GM23338 (cell line): ENCODE data around the gene FBXL17. TPM values are rescaled to one million over a fixed set of nuclear protein-coding genes. Genes with fewer than 3 reads are reported as not detected.

Experiments
- ATAC-seq: fragments of 200-7000 bp; cut with Tn5 transposase; 3 replicates; pipeline ENCODE4 v1.9.1; 2020
- DNase-seq: peaks from one replicate; pipeline ENCODE4 v3.0.0-alpha.2; 2015; ENCODE audit warnings: low spot score
- H2AFZ ChIP-seq: fragments of 200-600 bp; sonication (generic); 2 replicates; pipeline ENCODE4 v1.8.0; 2016; ENCODE audit warnings: antibody characterized with exemption, mild to moderate bottlenecking, moderate library complexity
- H3F3A ChIP-seq: fragments of 200-600 bp; sonication (generic); replicated peaks from 2 replicates; pipeline ENCODE4 v1.8.0; 2017; ENCODE audit warnings: antibody characterized with exemption, mixed run types, low read depth
- H3K27ac ChIP-seq: fragments of 200-600 bp; sonication (generic); 2 replicates; pipeline ENCODE4 v1.6.1; 2016; ENCODE audit warnings: low read depth
- H3K27me3 ChIP-seq: fragments of 200-600 bp; sonication (generic); 2 replicates; pipeline ENCODE4 v1.8.0; 2016; ENCODE audit warnings: mild to moderate bottlenecking, mixed run types, moderate library complexity; ENCODE audit not compliant: insufficient read depth
- H3K36me3 ChIP-seq: fragments of 200-600 bp; sonication (generic); 2 replicates; pipeline ENCODE4 v1.8.0; 2016; ENCODE audit warnings: mild to moderate bottlenecking; ENCODE audit not compliant: insufficient read depth
- H3K4me1 ChIP-seq: fragments of 200-600 bp; sonication (generic); 2 replicates; pipeline ENCODE4 v1.8.0; 2016; ENCODE audit warnings: mild to moderate bottlenecking, moderate library complexity; ENCODE audit not compliant: insufficient read depth
- H3K4me2 ChIP-seq: fragments of 200-600 bp; sonication (generic); 2 replicates; pipeline ENCODE4 v1.7.1; 2017; ENCODE audit warnings: mixed run types
- H3K4me3 ChIP-seq: fragments of 200-600 bp; sonication (generic); 2 replicates; pipeline ENCODE4 v1.6.1; 2016; ENCODE audit warnings: mixed run types
- H3K79me2 ChIP-seq: fragments of 200-600 bp; sonication (generic); replicated peaks from 2 replicates; pipeline ENCODE4 v1.8.0; 2017; ENCODE audit warnings: mild to moderate bottlenecking; ENCODE audit not compliant: insufficient read depth
- H3K9me2 ChIP-seq: fragments of 200-600 bp; sonication (generic); 2 replicates; pipeline ENCODE4 v1.8.0; 2017; ENCODE audit not compliant: insufficient read depth
- H4K20me1 ChIP-seq: fragments of 200-600 bp; sonication (generic); replicated peaks from 2 replicates; pipeline ENCODE4 v1.8.0; 2017; ENCODE audit warnings: mild to moderate bottlenecking; ENCODE audit not compliant: insufficient read depth
- H3K27ac Mint-ChIP-seq: 2 replicates; pipeline ENCODE4 v1.8.0; 2020; ENCODE audit warnings: inconsistent platforms, mild to moderate bottlenecking, moderate library complexity, mixed read lengths
- H3K27me3 Mint-ChIP-seq: 3 replicates; pipeline ENCODE4 v1.8.0; 2022; ENCODE audit warnings: low read depth, mild to moderate bottlenecking, moderate library complexity, mixed read lengths, inconsistent platforms; ENCODE audit not compliant: insufficient read depth, poor library complexity
- H3K36me3 Mint-ChIP-seq: 3 replicates; pipeline ENCODE4 v1.8.0; 2021; ENCODE audit warnings: low read depth, mild to moderate bottlenecking, inconsistent platforms, moderate library complexity, mixed read lengths
- H3K4me1 Mint-ChIP-seq: 3 replicates; pipeline ENCODE4 v1.8.0; 2020; ENCODE audit warnings: mild to moderate bottlenecking, inconsistent platforms, mixed read lengths
- H3K4me3 Mint-ChIP-seq: 3 replicates; pipeline ENCODE4 v1.8.0; 2021; ENCODE audit warnings: moderate library complexity, mild to moderate bottlenecking, inconsistent platforms, mixed read lengths
- H3K9me3 Mint-ChIP-seq: 3 replicates; pipeline ENCODE4 v1.8.0; 2020; ENCODE audit warnings: moderate library complexity, mild to moderate bottlenecking, inconsistent platforms, mixed read lengths
- CREB1 ChIP-seq: fragments of 250-450 bp; sonication (Bioruptor Pico); IDR thresholded peaks from 2 replicates; pipeline ENCODE4 v1.5.0; 2020; ENCODE audit warnings: low read depth, mild to moderate bottlenecking, moderate library complexity
- CTCF ChIP-seq, 2 experiments: fragments of 200-600 bp in 1 of 2; sonication (generic) in 1 of 2; conservative IDR thresholded peaks; 2 replicates each; pipeline versions ENCODE4 v1.5.1 to v1.6.1; 2016 to 2017; ENCODE audit warnings: antibody characterized with exemption in 2 of 2, low read depth in 2 of 2, mild to moderate bottlenecking in 2 of 2, moderate library complexity in 1 of 2
- ETS1 ChIP-seq: IDR thresholded peaks from 2 replicates; pipeline ENCODE4 v1.6.1; 2016; ENCODE audit warnings: antibody characterized with exemption
- EZH2 ChIP-seq: fragments of 200-600 bp; sonication (generic); IDR thresholded peaks from one replicate; pipeline ENCODE4 v1.8.0; 2017; ENCODE audit warnings: antibody characterized with exemption, mild to moderate bottlenecking, low read depth; ENCODE audit not compliant: unreplicated experiment
- EZH2phosphoT487 ChIP-seq: fragments of 200-600 bp; sonication (generic); IDR thresholded peaks from one replicate; pipeline ENCODE4 v1.8.1; 2018; ENCODE audit warnings: antibody characterized with exemption; ENCODE audit not compliant: unreplicated experiment
- JUNB ChIP-seq: IDR thresholded peaks from one replicate; pipeline ENCODE4 v1.6.1; 2016; ENCODE audit warnings: antibody characterized with exemption; ENCODE audit not compliant: unreplicated experiment
- NANOG ChIP-seq: IDR thresholded peaks from 2 replicates; pipeline ENCODE4 v1.6.1; 2016; ENCODE audit warnings: antibody characterized with exemption, borderline replicate concordance
- POLR2AphosphoS5 ChIP-seq: IDR thresholded peaks from 2 replicates; pipeline ENCODE4 v1.6.1; 2016; ENCODE audit warnings: antibody characterized with exemption, low read depth
- REST ChIP-seq: IDR thresholded peaks from one replicate; pipeline ENCODE4 v1.6.1; 2018; ENCODE audit warnings: antibody characterized with exemption; ENCODE audit not compliant: unreplicated experiment
- STAT1 ChIP-seq: IDR thresholded peaks from one replicate; pipeline ENCODE4 v1.6.1; 2016; ENCODE audit warnings: antibody characterized with exemption; ENCODE audit not compliant: unreplicated experiment
- ZNF114 ChIP-seq: fragments of 250-450 bp; sonication (Bioruptor Pico); IDR thresholded peaks from 2 replicates; pipeline ENCODE4 v1.5.0; 2020; ENCODE audit warnings: mild to moderate bottlenecking, moderate library complexity
- ZNF331 ChIP-seq: fragments of 250-450 bp; sonication (Bioruptor Pico); IDR thresholded peaks from 2 replicates; pipeline ENCODE4 v1.5.0; 2020; ENCODE audit warnings: low read depth, mild to moderate bottlenecking, moderate library complexity
- polyA plus RNA-seq: library from polyadenylated mRNA; unstranded; fragments of >200 nt; fragmentation: Nextera tagmentation; extraction: Ambion mirVana; gene quantifications from 2 replicates; pipeline ENCODE4 v1.2.1, GENCODE V29; 2016
- total RNA-seq: library from RNA; depleted of rRNA; stranded (reverse); fragments of >200 nt; shearing (Covaris generic); gene quantifications from 2 replicates; pipeline ENCODE4 v1.2.3, GENCODE V29; 2014
- TF ChIP-seq, protein P1 (sequence below): fragments of 250-450 bp; sonication (Bioruptor Pico); IDR thresholded peaks from 2 replicates; pipeline ENCODE4 v1.5.0; 2020; ENCODE audit warnings: mild to moderate bottlenecking, moderate library complexity

Gene FBXL17
- total and polyA plus RNA-seq, 2 experiments from 2014 or later: 2.0 to 2.7 TPM

DNA sequence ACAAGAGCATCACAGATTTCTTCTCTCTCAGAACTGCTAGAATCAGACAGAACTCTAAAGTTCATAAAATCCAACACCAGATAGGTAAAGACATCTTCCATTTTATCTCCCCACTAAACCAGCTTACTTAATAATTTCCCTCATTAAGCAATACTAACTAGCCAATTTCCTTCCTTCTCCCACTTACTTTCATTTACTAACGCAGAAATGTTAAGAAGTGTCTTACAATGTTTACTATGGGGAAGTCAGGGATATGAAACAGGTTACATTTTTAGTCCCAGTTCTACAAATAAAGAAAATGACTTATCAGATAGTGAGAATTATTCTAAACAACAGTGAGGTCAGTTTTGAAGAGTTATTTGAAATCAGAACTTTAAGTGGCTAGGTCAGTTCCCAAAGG is 236.5 kb downstream of the FBXL17 start:
- DNase-seq (no peak), ATAC-seq (no peak)
- no peaks in the 10 kb centered on the region for H3K4me1 ChIP-seq
- no peak for TF ChIP-seq EZH2phosphoT487
- TF ChIP-seq CTCF (conservative IDR thresholded peaks at IDR 0.05; ENCODE audit: low read depth in 2 of 2): no peak
- no peak for TF ChIP-seq REST
- TF ChIP-seq EZH2: no peak
- TF ChIP-seq POLR2AphosphoS5: no peak
- no peak for TF ChIP-seq JUNB
- no peak for TF ChIP-seq NANOG
- TF ChIP-seq ETS1: no peak
- TF ChIP-seq ZNF114 (CRISPR knock-in tag): no peak
- no peak for TF ChIP-seq ZNF331 (CRISPR knock-in tag)
- no peak for TF ChIP-seq CREB1 (CRISPR knock-in tag)
- TF ChIP-seq, protein P1, sequence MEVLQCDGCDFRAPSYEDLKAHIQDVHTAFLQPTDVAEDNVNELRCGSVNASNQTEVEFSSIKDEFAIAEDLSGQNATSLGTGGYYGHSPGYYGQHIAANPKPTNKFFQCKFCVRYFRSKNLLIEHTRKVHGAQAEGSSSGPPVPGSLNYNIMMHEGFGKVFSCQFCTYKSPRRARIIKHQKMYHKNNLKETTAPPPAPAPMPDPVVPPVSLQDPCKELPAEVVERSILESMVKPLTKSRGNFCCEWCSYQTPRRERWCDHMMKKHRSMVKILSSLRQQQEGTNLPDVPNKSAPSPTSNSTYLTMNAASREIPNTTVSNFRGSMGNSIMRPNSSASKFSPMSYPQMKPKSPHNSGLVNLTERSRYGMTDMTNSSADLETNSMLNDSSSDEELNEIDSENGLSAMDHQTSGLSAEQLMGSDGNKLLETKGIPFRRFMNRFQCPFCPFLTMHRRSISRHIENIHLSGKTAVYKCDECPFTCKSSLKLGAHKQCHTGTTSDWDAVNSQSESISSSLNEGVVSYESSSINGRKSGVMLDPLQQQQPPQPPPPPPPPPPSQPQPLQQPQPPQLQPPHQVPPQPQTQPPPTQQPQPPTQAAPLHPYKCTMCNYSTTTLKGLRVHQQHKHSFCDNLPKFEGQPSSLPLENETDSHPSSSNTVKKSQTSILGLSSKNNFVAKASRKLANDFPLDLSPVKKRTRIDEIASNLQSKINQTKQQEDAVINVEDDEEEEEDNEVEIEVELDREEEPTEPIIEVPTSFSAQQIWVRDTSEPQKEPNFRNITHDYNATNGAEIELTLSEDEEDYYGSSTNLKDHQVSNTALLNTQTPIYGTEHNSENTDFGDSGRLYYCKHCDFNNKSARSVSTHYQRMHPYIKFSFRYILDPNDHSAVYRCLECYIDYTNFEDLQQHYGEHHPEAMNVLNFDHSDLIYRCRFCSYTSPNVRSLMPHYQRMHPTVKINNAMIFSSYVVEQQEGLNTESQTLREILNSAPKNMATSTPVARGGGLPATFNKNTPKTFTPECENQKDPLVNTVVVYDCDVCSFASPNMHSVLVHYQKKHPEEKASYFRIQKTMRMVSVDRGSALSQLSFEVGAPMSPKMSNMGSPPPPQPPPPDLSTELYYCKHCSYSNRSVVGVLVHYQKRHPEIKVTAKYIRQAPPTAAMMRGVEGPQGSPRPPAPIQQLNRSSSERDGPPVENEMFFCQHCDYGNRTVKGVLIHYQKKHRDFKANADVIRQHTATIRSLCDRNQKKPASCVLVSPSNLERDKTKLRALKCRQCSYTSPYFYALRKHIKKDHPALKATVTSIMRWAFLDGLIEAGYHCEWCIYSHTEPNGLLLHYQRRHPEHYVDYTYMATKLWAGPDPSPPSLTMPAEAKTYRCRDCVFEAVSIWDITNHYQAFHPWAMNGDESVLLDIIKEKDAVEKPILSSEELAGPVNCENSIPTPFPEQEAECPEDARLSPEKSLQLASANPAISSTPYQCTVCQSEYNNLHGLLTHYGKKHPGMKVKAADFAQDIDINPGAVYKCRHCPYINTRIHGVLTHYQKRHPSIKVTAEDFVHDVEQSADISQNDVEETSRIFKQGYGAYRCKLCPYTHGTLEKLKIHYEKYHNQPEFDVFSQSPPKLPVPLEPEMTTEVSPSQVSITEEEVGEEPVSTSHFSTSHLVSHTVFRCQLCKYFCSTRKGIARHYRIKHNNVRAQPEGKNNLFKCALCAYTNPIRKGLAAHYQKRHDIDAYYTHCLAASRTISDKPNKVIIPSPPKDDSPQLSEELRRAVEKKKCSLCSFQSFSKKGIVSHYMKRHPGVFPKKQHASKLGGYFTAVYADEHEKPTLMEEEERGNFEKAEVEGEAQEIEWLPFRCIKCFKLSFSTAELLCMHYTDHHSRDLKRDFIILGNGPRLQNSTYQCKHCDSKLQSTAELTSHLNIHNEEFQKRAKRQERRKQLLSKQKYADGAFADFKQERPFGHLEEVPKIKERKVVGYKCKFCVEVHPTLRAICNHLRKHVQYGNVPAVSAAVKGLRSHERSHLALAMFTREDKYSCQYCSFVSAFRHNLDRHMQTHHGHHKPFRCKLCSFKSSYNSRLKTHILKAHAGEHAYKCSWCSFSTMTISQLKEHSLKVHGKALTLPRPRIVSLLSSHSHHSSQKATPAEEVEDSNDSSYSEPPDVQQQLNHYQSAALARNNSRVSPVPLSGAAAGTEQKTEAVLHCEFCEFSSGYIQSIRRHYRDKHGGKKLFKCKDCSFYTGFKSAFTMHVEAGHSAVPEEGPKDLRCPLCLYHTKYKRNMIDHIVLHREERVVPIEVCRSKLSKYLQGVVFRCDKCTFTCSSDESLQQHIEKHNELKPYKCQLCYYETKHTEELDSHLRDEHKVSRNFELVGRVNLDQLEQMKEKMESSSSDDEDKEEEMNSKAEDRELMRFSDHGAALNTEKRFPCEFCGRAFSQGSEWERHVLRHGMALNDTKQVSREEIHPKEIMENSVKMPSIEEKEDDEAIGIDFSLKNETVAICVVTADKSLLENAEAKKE (CRISPR knock-in tag): no peak
- no peak for TF ChIP-seq STAT1
- no peak overlapping the region for H3K27ac Mint-ChIP-seq
- H3K4me2 ChIP-seq: no peak overlapping the region
- no peaks in the 10 kb centered on the region; the same call in 2 of the 3 replicates for H3K9me3 Mint-ChIP-seq
- no peaks in the 10 kb centered on the region for H3K4me1 Mint-ChIP-seq
- H2AFZ ChIP-seq: no peak overlapping the region
- H3K79me2 ChIP-seq: no peaks in the 10 kb centered on the region
- no peak overlapping the region for H3K27ac ChIP-seq
- no peaks in the 10 kb centered on the region for H3K9me2 ChIP-seq
- no peaks in the 10 kb centered on the region for H3K36me3 Mint-ChIP-seq
- no peaks in the 10 kb centered on the region for H3K36me3 ChIP-seq
- no peaks in the 10 kb centered on the region for H4K20me1 ChIP-seq
- no peaks in the 10 kb centered on the region for H3K27me3 ChIP-seq
- no peaks in the 10 kb centered on the region for H3K27me3 Mint-ChIP-seq
- H3K4me3 Mint-ChIP-seq: no peak overlapping the region
- H3F3A ChIP-seq: no peaks in the 10 kb centered on the region
- no peak overlapping the region for H3K4me3 ChIP-seq
